Stimulated activated CD4-positive, alpha-beta T cell treated with anti-CD3 and anti-CD28 coated beads, Interleukin-1b, Interleukin-23, amount 100 ng/mL, for 24 hours (primary cell): ENCODE data around the gene COQ10A.

Source experiments
- DNase-seq, 4 experiments: peaks; one replicate each; pipeline ENCODE4 v3.0.0-alpha.2; 2020; ENCODE audit warnings: low read depth in 4 of 4, low spot score in 1 of 4

Gene COQ10A

GRCh38 chr12:56311003-56311402, 44.3 kb downstream of the COQ10A start:
- no peak for DNase-seq

GRCh38 chr12:56315249-56315621, 48.5 kb downstream of the COQ10A start:
- DNase-seq: no peak

GRCh38 chr12:56315622-56316473, 49.1 kb downstream of the COQ10A start, which contains the start of gene CNPY2:
TSS of gene CNPY2 (minus strand) at chr12:56315988. CDS start at chr12:56315217, 771 bp downstream.
- peak; percentile 74 to 91 (median 82) for DNase-seq

GRCh38 chr12:56317675-56318074, 50.9 kb downstream of the COQ10A start:
- DNase-seq: no peak
